ENCODE data around the gene MKRN2.
A peak's percentile ranks its signal among the peaks of the same experiment; 100 is the strongest.
"Not testable (repeated sequence)": the region's sequence is repeated elsewhere in the genome, so short reads cannot be mapped to it uniquely, and the experiment has no call there.

The MKRN2 gene

GRCh38 chr3:12556690-12557472, at the start of gene MKRN2:
MKRN2 (plus strand) TSS chr3:12557087; CDS start chr3:12557151, 64 bp downstream.
- DNase-seq (ENCODE audit: low read depth), result peak; percentile 57

GRCh38 chr3:12507591-12508281, 49.2 kb upstream of the MKRN2 start:
- DNase-seq (ENCODE audit: low read depth), result peak; percentile 87

- DNase-seq (ENCODE audit: low read depth), result peak; percentile 98
These were observed 48.6 kb upstream of the MKRN2 start for GRCh38 chr3:12508291-12508700.

GRCh38 chr3:12509466-12509865, 47.4 kb upstream of the MKRN2 start:
- DNase-seq (ENCODE audit: low read depth), result no peak

- no peak for DNase-seq (ENCODE audit: low read depth)
These were observed 44.3 kb upstream of the MKRN2 start for GRCh38 chr3:12512534-12513118.

- DNase-seq (ENCODE audit: low read depth), result no peak
These were observed 43.0 kb upstream of the MKRN2 start for GRCh38 chr3:12513694-12514446.

GRCh38 chr3:12515631-12516030, 41.3 kb upstream of the MKRN2 start:
- no peak for DNase-seq (ENCODE audit: low read depth)

GRCh38 chr3:12516873-12517272, 40.0 kb upstream of the MKRN2 start:
- DNase-seq (ENCODE audit: low read depth), result no peak

- no peak for DNase-seq (ENCODE audit: low read depth)
These were observed 38.4 kb upstream of the MKRN2 start for GRCh38 chr3:12518261-12519028.

- no peak for DNase-seq (ENCODE audit: low read depth)
These were observed 35.9 kb upstream of the MKRN2 start for GRCh38 chr3:12521010-12521409.

- DNase-seq (ENCODE audit: low read depth), result no peak
These were observed 34.2 kb upstream of the MKRN2 start for GRCh38 chr3:12522721-12523120.

GRCh38 chr3:12527757-12528143, 29.1 kb upstream of the MKRN2 start:
- DNase-seq (ENCODE audit: low read depth), result no peak

GRCh38 chr3:12532182-12532581, 24.7 kb upstream of the MKRN2 start:
- no peak for DNase-seq (ENCODE audit: low read depth)

- no peak for DNase-seq (ENCODE audit: low read depth)
These were observed 20.5 kb upstream of the MKRN2 start for GRCh38 chr3:12536423-12536822.

- DNase-seq (ENCODE audit: low read depth), result no peak
These were observed 15.3 kb upstream of the MKRN2 start for GRCh38 chr3:12541625-12542024.

- DNase-seq (ENCODE audit: low read depth), result not testable (repeated sequence)
These were observed 13.4 kb upstream of the MKRN2 start for GRCh38 chr3:12543497-12543896.

- DNase-seq (ENCODE audit: low read depth), result no peak
These were observed 12.0 kb upstream of the MKRN2 start for GRCh38 chr3:12544652-12545472.

- DNase-seq (ENCODE audit: low read depth), result no peak
These were observed 11.5 kb upstream of the MKRN2 start, which contains the start of gene MKRN2OS for GRCh38 chr3:12545473-12545791. MKRN2OS (minus strand) TSS chr3:12545499; CDS start chr3:12545464, 35 bp downstream.

GRCh38 chr3:12549971-12550760, 6.7 kb upstream of the MKRN2 start:
- DNase-seq (ENCODE audit: low read depth), result no peak

GRCh38 chr3:12553921-12554391, 2.9 kb upstream of the MKRN2 start:
- no peak for DNase-seq (ENCODE audit: low read depth)

Data from fibroblast of the conjunctiva (primary cell).